Measurements from ENCODE around the gene PRR20B.
"Not testable (repeated sequence)": the region's sequence is repeated elsewhere in the genome, so short reads cannot be mapped to it uniquely, and the experiment has no call there.

Gene PRR20B

GRCh38 chr13:57147188-57147587, at the start of gene PRR20B:
TSS of gene PRR20B (plus strand) at chr13:57147488. CDS start at chr13:57147875, 387 bp downstream.
- not testable (repeated sequence) for H3K4me3 ChIP-seq (ENCODE audit: control insufficient read depth, low read depth, low read length); DNase-seq (ENCODE audit: low read depth)

DNA sequence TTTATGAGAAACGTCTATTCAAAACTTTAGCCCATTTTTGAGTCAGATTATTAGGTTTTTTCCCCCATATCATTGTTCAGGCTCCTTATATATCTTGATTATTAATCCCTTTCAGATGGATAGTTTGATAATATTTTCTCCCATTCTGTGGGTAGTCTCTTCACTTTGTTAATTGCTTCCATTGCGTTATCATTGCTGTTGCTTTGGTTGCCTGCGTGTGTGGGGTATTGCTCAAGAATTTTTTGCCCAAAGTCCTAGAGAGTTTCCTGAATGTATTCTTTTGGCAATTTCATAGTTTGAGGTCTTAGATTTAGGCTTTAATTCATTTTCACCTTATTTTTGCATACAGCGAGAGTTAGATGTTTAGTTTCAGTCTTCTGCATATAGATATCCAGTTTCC, 32.3 kb upstream of the PRR20B start:
- no peak overlapping the region for H3K4me3 ChIP-seq (ENCODE audit: control insufficient read depth, low read depth, low read length)
- TF ChIP-seq, protein P1, sequence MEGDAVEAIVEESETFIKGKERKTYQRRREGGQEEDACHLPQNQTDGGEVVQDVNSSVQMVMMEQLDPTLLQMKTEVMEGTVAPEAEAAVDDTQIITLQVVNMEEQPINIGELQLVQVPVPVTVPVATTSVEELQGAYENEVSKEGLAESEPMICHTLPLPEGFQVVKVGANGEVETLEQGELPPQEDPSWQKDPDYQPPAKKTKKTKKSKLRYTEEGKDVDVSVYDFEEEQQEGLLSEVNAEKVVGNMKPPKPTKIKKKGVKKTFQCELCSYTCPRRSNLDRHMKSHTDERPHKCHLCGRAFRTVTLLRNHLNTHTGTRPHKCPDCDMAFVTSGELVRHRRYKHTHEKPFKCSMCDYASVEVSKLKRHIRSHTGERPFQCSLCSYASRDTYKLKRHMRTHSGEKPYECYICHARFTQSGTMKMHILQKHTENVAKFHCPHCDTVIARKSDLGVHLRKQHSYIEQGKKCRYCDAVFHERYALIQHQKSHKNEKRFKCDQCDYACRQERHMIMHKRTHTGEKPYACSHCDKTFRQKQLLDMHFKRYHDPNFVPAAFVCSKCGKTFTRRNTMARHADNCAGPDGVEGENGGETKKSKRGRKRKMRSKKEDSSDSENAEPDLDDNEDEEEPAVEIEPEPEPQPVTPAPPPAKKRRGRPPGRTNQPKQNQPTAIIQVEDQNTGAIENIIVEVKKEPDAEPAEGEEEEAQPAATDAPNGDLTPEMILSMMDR (IDR thresholded peaks at IDR 0.05; ENCODE audit: control insufficient read depth, insufficient read depth, low read depth, low read length, missing control alignments) = no peak
- no peak for DNase-seq (ENCODE audit: low read depth)

- TF ChIP-seq, protein P1 (IDR thresholded peaks at IDR 0.05; ENCODE audit: control insufficient read depth, insufficient read depth, low read depth, low read length, missing control alignments) = no peak
- H3K4me3 ChIP-seq (ENCODE audit: control insufficient read depth, low read depth, low read length) = no peak overlapping the region
- DNase-seq (ENCODE audit: low read depth) = no peak
Observed at GRCh38 chr13:57123681-57124080, 23.6 kb upstream of the PRR20B start.

DNA sequence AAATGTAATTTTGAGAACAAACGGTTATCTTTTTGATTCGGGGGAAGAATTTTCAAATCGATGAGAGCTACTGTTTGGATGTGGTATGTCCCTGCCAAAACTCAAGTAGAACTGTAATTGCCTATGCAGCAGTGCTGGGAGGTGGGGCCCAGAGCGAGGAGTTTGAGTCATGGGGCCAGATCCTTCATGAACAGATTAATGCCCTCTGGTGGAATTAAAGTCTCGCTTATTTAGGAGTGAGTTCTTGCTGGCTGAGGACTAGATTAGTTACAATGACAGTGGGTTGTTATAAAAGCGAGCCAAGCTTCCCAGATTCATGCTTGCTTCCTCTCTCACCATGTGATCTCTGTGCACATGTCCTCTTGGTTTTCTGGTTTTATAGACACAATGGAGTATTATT, 18.4 kb upstream of the PRR20B start:
- no peak overlapping the region for H3K4me3 ChIP-seq (ENCODE audit: control insufficient read depth, low read depth, low read length)
- TF ChIP-seq, protein P1 (IDR thresholded peaks at IDR 0.05; ENCODE audit: control insufficient read depth, insufficient read depth, low read depth, low read length, missing control alignments) = no peak
- DNase-seq (ENCODE audit: low read depth) = no peak

DNA sequence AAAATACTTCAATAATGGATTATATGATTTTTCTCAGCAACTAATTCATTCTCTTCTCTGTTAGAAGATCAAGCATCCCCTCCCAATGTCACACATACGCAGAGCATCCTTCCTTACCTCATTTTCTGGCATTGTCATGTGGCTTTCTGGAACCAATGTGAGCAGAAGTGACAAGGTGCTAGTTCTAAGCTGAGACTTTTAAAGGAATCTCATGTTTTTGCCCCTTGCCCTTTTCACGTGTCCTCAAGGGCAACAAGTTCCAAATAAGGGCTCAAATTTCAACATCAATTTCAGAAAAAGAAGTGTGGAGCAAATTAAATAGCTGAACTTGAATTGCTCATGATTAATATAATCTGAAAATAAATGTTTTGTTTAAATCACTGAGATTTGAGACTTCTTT, 11.2 kb upstream of the PRR20B start:
- no peak overlapping the region for H3K4me3 ChIP-seq (ENCODE audit: control insufficient read depth, low read depth, low read length)
- TF ChIP-seq, protein P1 (IDR thresholded peaks at IDR 0.05; ENCODE audit: control insufficient read depth, insufficient read depth, low read depth, low read length, missing control alignments) = no peak
- no peak for DNase-seq (ENCODE audit: low read depth)

DNA sequence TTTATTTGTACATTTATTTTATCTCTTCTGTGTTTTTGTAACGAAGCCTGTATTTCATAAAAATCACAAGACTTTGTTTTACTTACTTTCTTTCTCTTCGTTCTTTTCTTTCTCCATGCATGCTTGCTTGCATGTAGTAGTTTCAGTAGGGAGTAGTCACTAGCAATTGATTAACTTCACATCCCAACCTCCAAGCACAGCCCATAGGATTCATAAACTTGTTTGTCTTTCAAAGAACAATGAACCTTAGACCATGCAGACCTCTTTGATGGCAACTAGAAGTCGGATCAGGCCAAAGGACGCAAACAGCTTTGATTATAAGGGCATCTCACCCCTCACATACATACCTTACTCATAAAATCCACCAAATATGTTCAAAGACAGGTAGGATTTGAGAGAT, 9.7 kb upstream of the PRR20B start:
- TF ChIP-seq, protein P1 (IDR thresholded peaks at IDR 0.05; ENCODE audit: control insufficient read depth, insufficient read depth, low read depth, low read length, missing control alignments) = no peak
- no peak overlapping the region for H3K4me3 ChIP-seq (ENCODE audit: control insufficient read depth, low read depth, low read length)
- DNase-seq (ENCODE audit: low read depth) = no peak

DNA sequence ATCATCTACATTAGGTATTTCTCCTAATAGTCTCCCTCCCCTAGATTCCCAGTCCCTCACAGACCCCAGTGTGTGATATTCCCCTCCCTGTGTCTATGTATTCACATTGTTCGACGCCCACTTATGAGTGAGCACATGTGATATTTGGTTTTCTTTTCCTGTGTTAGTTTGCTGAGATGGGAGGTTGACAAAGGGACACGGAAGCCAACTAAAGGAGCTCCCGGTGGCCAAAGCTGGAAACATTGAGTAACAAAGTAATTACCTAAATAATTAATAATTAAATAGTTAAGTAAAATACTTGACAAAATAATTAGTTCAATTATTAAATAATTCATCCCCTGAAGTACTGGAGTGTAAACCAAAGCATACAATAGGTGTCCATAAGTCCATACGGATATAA, 8.3 kb upstream of the PRR20B start:
- no peak overlapping the region for H3K4me3 ChIP-seq (ENCODE audit: control insufficient read depth, low read depth, low read length)
- DNase-seq (ENCODE audit: low read depth) = no peak
- TF ChIP-seq, protein P1 (IDR thresholded peaks at IDR 0.05; ENCODE audit: control insufficient read depth, insufficient read depth, low read depth, low read length, missing control alignments) = no peak

DNA sequence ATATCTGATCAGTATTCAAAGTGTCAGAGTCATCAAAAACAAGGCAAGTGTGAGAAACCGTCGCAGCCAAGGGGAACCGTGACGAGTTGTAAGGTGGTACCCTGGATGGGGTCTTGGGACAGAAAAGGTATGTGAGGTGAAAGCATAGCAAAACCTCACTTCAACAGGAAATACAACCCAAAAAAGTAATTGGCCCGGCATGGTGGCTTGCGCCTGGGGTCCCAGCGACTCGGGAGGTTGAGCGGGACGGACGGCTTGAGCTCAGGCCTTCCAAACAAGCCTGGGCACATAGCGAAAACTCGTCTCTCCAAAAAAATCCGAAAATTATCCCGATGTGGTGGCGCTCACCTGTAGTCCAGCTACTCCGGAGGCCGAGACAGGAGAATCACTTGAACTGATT, 7.5 kb upstream of the PRR20B start:
- not testable (repeated sequence) for H3K4me3 ChIP-seq (ENCODE audit: control insufficient read depth, low read depth, low read length); DNase-seq (ENCODE audit: low read depth)

DNA sequence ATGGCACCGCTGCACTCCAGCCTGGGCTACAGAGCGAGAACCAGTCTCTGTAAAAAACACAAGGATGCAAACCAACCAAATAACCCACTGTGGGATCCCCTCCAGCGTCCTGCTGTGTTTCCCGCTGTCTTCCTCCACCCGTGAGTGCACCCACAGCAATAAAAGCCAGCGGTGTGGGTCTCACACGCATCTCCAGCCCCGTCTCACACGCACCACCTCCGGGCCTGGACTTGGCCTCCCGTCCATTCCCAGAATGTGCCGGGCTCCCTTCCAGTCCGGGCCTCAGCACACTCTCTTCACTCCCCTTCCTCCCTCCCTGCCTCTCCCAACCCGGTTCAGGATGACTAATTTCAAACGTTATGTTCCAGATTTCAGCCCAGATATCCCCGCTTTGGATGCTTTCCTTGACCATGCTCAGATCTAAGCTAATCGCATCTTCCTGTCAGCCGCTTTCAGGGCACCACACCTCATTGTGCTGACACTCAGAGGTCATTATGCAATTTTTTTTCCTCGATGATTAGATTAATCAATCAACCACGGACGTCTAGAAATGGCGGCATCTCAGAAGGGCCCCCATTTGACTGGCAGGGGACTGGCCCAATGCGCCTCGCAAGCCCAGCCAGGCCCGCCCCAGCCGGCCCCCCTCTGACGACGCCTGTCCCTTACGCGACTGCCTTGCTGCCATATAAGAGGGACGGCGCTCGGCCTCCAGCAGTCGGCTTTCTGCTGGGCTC, 6.9 kb upstream of the PRR20B start, which contains the start of gene PRR20A:
PRR20A (plus strand) TSS at position 684 of the 734 bp plus-strand sequence. CDS start 387 bp downstream, outside the sequence.
- H3K4me3 ChIP-seq (ENCODE audit: control insufficient read depth, low read depth, low read length); DNase-seq (ENCODE audit: low read depth): not testable (repeated sequence)

- not testable (repeated sequence) for DNase-seq (ENCODE audit: low read depth); H3K4me3 ChIP-seq (ENCODE audit: control insufficient read depth, low read depth, low read length)
Observed at GRCh38 chr13:57148106-57148505, 818 bp downstream of the PRR20B start.

DNA sequence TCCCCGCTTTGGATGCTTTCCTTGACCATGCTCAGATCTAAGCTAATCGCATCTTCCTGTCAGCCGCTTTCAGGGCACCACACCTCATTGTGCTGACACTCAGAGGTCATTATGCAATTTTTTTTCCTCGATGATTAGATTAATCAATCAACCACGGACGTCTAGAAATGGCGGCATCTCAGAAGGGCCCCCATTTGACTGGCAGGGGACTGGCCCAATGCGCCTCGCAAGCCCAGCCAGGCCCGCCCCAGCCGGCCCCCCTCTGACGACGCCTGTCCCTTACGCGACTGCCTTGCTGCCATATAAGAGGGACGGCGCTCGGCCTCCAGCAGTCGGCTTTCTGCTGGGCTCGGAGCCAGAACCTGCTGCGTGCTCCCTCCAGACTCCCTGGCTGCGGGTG, 6.5 kb downstream of the PRR20B start, which contains the start of gene PRR20C:
PRR20C (plus strand) TSS at position 301 of the 400 bp plus-strand sequence. CDS start 387 bp downstream, outside the sequence.
- not testable (repeated sequence) for DNase-seq (ENCODE audit: low read depth); H3K4me3 ChIP-seq (ENCODE audit: control insufficient read depth, low read depth, low read length)

All from AG09309 (cell line).